Islet precursor cell (in vitro differentiated cells): ENCODE results near the gene COL16A1.

Source experiments
- DNase-seq: peaks from one replicate; pipeline ENCODE4 v3.0.0-alpha.2; 2018

COL16A1 gene

DNA sequence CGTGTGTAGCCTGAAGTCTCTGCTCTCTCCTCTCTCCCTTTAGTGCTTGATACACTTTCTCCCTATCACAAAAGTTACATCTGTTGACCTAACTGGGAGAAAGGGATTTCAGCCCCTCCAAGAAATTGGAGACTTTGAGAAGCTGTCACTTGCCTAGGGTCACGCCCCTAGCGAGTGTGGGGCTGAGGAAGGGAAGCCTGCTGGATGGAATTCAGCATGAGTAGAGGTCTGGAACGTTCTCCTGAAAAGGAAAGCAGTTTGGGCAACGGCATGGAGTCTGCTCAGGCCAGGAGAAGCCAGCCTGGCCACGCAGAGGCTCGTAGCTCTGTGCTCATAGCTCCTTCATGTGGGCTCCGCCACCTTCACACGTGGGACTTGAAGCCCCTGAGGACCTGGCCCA lies 22.4 kb downstream of the COL16A1 start:
- DNase-seq, result no peak

- no peak for DNase-seq
These were observed 24.1 kb downstream of the COL16A1 start for GRCh38 chr1:31679676-31680230.

DNA sequence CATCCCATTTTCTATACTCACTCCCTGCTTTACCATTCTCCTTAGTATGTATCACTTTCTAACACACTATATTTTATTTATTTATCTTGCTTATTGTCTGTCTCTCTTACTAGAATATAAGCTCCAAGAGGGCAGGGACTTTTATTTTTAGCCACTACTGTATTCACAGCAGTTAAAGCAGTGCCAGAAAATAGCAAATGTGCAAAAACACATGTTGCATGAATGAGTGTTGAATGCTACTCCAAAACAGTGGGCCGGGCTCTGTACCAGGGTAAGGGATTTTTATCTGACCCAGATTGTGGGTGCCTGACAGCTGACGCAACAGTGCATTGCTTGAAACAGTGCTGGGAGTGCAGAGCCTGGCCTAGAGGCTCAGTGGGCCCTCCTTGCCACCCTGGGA lies 24.7 kb downstream of the COL16A1 start:
- no peak for DNase-seq

- DNase-seq, result no peak
These were observed 25.1 kb downstream of the COL16A1 start for GRCh38 chr1:31678681-31679080.

DNA sequence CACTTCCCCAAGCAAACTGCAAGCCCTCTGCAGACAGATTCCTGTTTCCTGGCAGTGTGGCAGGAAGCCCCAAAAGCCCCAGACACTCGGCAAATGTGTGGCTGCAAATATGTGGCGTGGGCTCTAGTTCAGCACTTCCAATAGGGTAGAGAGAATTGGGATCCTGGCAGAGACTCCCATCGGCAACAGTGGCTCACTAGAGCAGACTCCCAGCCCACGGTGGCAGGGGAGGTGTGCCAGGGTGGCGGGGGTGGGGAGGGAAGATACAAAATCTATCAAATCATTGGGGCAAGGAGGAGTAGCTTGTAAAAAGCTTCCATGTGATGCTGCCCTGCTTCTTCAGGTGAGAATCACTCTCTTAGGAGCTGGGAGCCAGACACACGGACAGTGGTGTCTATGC lies 25.9 kb downstream of the COL16A1 start:
- DNase-seq, result no peak

DNA sequence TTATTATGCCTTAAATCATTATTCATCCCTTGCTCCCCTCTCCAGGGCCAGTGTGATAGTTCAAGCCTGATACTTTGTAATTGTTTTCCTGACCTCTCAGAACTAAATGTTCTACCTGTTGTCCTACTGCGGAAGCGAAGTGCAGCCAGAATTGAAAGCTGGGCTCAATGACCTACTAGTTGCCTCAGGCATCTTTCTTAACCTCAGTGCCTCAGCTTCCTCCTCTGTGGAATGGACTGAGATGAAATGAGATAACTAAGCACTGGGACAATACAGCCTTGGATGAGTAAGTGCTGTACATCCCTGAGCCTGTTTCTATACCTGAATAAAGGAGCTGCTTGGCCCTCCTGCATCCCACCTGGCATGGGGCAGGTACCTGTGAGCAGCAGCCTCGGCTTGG lies 26.4 kb downstream of the COL16A1 start:
- DNase-seq, result no peak

GRCh38 chr1:31675756-31676155 lies 28.1 kb downstream of the COL16A1 start:
- no peak for DNase-seq

- DNase-seq, result no peak
These were observed 28.7 kb downstream of the COL16A1 start for GRCh38 chr1:31675161-31675560.

DNA sequence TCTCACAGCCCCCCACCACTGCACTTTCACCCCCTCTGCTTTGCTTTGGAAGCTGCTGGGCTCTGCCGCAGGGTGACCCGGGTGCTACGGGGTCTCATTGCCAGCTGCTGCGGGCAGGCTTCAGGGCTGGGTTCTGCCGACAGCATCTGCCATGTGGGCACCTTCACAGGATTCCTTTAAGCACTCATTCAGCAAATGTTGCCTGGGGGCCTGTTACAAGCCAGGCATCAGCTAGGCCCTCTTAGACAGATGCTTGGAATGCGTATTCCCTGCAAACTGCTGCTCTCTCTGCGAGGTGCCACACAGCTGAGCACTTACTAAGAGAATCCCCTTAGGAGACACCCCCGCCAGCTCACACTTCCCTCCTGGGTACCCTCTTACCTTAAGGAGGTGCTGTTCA lies 29.2 kb downstream of the COL16A1 start:
- peak; percentile 87 for DNase-seq

GRCh38 chr1:31673433-31673832 lies 30.4 kb downstream of the COL16A1 start:
- no peak for DNase-seq

- no peak for DNase-seq
These were observed 30.8 kb downstream of the COL16A1 start for GRCh38 chr1:31672986-31673385.

DNA sequence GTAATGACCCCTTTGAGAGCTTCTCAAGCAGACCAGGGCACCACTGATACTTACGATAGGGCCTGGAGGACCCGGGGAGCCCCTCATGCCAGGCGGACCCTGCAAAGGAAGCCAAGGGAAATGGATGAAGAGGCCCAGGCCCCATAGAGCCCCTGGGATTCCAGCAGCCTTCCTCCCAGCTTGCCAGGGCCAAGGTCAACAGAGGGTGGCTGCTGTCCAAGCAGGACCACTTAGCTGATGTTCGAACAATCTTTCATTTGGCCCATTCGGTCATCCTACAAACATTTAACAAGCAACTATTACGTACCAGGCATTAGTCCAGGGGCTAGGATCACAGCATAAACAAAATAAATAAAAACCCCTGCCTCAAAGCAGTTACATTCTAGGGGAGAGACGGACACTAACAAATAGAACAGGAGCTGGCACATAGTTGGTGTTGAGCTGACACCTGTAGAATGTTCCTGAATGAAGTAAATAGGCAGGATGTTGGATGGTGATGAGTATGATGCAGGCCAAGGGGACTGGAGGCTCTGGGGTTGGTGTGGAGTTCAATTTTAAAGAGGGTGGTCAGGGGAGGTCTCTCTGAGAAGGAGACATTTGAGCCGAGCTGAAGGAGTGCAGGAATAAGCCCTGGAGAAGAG lies 32.1 kb downstream of the COL16A1 start:
- no peak for DNase-seq

DNA sequence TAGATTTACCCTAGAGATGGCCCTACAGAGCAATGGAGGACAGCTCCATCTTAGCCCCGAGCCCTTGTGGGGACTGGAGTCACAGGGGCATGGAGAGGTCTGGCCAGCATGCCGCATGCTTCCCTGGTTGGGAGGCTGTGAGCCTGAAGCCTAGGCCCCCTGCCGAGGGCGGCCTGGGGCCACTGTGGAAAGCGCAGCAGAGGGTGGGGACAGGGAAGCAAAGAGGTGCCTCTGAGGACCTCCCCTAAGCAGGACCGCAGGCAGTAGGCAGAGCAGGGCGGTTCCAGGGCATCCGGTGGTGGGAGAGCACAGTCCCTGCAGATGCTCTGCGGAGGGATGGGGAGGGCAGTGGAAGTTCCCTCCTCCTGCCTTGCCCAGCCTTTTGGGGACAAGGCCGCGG lies 32.7 kb downstream of the COL16A1 start:
- DNase-seq, result no peak

DNA sequence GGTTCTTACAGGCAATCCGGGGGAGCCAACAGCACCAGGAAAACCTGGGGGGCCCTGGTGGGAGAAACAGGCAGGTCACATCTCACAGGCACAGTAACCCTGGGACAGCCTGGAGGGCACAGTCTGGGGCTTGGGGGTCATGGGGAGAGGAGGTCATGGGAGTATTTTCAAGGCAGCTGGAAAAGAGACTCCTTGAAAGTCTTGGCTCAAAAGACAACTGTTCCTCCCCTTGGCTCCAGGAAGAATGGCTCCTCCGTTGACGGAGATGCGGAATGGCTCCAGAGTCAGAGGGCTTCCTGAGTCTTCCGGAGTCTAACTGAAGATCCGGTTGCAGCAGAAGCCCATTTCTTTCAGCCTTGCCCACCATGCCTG lies 33.2 kb downstream of the COL16A1 start:
- no peak for DNase-seq

DNA sequence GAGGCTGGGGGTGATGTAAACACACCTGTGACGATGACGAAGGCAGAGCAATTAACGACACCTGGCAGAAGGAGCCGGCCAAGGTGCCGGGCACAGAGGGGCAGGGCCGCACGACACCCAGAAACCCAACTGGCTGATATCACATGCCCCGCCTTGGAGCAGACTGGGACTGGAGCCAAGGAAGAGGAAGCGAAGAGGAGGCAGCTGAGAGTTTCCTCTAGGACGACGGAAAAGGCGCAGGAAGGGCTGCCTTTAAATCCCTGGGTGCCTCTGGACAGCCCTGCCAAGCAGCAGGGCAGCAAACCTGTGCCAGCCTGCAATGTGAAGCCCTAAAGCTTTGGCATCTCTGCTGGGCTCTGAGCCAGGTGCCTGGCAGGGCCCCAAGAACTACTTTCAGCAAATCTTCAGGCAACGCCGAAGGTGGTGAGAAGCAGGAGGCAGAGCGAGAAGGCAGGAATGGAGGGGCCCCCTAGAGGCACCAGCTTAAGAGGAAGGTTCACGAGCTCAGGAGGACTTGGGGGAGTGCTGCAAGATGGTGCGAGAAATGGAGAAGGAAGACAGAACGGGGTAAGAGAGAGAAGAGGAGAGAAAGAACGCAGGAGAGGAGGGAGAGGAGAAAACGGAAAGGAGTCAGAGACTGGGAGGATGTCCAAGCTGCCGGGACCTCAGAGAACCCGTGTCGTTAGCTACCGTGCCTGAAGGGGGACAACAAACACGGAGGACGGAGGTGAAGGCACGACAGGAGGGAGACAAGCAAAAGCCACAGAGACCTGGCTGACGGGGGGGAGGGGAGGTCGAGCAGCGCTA lies 33.8 kb downstream of the COL16A1 start:
- no peak for DNase-seq

- DNase-seq, result no peak
These were observed 34.4 kb downstream of the COL16A1 start for GRCh38 chr1:31669433-31669785.

DNA sequence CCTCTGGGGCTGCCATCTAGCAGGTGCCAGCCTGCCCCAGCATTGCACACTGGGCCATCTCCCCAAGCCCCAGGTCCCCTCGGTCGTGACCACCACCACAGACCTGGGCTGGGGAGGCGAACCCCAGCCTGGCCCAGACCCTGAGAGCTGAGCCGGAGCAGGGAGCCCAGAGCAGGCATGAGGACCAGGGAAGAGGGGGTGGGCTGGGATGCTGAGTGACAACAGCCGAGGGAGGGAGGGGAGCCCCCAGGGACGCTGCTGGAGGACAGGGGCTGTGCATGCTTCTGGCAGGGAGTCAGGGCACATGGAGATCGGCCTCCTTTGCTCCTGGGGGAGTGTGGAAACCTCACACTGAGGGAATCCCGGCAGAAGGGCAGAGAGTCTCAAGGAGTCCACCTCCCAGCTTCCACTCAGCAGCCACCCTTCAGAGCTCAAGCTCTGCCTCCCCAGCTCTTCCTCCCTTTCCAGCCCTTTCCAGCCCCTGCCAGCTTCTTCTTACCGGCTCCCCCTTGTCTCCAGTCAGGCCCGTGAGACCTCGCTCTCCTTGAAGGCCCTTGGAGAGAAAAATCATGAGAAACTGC lies 35.4 kb downstream of the COL16A1 start:
- no peak for DNase-seq

DNA sequence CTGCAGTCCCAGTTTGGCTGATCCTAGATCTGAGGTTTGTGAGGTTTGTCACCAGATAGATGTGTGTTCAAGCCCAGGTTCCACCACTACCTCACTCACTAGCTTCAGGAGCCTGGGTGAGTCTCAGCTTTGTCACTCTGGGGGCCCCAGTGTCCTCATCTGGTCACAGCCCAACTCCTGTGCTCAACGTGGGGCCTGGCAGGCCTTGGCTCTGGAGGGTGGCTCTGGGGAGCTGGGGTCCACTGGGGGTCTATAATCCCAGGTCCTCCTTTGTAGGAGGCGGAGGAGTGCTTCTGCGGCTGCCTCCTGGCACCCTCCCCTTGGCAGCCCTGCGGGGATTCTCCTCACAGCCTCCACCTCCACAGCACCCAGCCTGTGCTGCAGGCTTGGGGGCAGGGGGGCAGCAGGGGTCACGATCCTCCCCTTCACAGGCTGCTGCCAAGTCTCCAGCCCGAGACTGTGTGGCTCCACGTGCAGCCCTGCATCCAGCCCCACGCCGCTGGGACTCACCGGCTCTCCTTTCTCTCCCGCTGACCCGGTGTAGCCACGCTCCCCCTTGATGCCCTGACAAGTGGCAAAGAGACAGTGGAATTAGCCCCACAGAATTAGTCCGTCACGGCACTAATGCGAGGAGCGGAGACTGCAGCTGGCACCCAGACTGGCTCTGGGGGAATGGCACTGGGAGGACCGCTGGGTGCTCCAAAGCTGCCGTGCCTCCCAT lies 36.6 kb downstream of the COL16A1 start:
- DNase-seq, result no peak

DNA sequence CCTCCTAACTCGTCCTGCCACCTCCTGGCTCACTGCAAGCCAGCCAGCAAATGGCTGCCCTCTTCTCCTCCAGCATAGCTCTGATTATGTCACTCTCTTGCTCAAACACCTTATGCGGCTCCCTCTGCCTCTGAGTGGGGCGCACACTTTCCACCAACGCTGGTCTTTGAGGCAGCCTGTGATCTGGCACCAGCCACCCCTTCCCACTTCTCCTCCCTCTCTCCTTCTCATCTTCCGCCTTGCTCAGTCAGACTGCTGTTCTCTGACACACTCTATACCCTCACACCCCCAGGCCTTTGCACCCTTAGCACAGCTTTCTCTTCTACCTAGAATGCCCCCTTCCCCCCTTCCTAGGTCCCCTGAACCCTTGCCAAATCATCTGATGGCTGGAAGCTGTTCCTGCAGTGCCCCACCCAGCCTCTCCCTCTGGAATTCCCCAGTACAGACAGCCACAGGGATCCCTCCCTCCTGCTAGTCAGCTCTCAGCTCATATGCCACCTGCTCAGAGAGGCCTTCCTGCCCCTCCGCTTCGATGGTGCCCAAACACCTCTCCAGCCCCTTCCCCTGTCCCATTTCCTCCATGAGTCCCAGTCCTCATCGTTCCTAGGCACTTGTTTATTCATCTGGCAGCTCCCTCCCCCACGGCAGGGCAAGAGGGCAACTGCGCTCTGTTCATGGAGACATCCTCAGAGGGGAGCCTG lies 37.4 kb downstream of the COL16A1 start:
- DNase-seq, result no peak

- no peak for DNase-seq
These were observed 38.5 kb downstream of the COL16A1 start for GRCh38 chr1:31665234-31665878.

GRCh38 chr1:31664528-31664927 lies 39.3 kb downstream of the COL16A1 start:
- DNase-seq, result no peak
